Measurements from ENCODE around the gene PTPRG. TPM values are rescaled to one million over a fixed set of nuclear protein-coding genes. Genes with fewer than 3 reads are reported as not detected.

PTPRG gene
- total RNA-seq, 2 experiments from 2014 or later = 0.03 to 0.05 TPM

GRCh38 chr3:61944726-61945125 lies 383.4 kb downstream of the PTPRG start:
- no peaks in the 10 kb centered on the region for H3K27me3 ChIP-seq (ENCODE audit: control insufficient read depth in 1 of 2, insufficient read depth in 2 of 2, low read length in 2 of 2)
- peaks cover 0 to 5% of the 10 kb centered on the region in 2 experiments for H3K9me3 ChIP-seq (ENCODE audit: control insufficient read depth in 1 of 2, insufficient read depth in 1 of 2, low read length in 2 of 2)
- Mint-ChIP-seq H3K4me1 (ENCODE audit: low read depth) (no peaks in the 10 kb centered on the region), H3K27me3 (peaks cover 3% of the 10 kb centered on the region), H3K9me3 (peaks cover 3% of the 10 kb centered on the region), H3K4me3 (no peak overlapping the region), H3K27ac (no peak overlapping the region), H3K36me3 (ENCODE audit: low read depth) (no peaks in the 10 kb centered on the region)
- ChIA-PET POLR2A (no interaction called here), CTCF (no interaction called here)
- DNase-seq (no peak), ATAC-seq (ENCODE audit: poor library complexity) (no peak)
- no peaks in the 10 kb centered on the region for H3K36me3 ChIP-seq (ENCODE audit: insufficient read depth, low read length)
- no peak for TF ChIP-seq CTCF (IDR thresholded peaks at IDR 0.05)
- H3K27ac ChIP-seq (ENCODE audit: low read depth in 1 of 2, low read length in 2 of 2) = no peak overlapping the region
- no peaks in the 10 kb centered on the region for H3K4me1 ChIP-seq (ENCODE audit: insufficient read depth, low read length)
- H3K4me3 ChIP-seq (ENCODE audit: low read length) = no peak overlapping the region
- intact Hi-C loops (cut with DNase I, micrococcal nuclease) = no loop called here

- ATAC-seq (ENCODE audit: poor library complexity) (no peak), DNase-seq (no peak)
- ChIA-PET POLR2A (no interaction called here), CTCF (interaction anchor here (1.3 kb wide), 1 partner anchor 13 kb away, joined by 3 read pairs; no protein-coding TSS in a partner anchor)
- no peaks in the 10 kb centered on the region for H3K4me1 Mint-ChIP-seq (ENCODE audit: low read depth)
- peaks cover 0 to 5% of the 10 kb centered on the region in 2 experiments for H3K9me3 ChIP-seq (ENCODE audit: control insufficient read depth in 1 of 2, insufficient read depth in 1 of 2, low read length in 2 of 2)
- H3K4me1 ChIP-seq (ENCODE audit: insufficient read depth, low read length) = no peaks in the 10 kb centered on the region
- H3K4me3 ChIP-seq (ENCODE audit: low read length) = no peak overlapping the region
- H3K4me3 Mint-ChIP-seq = no peak overlapping the region
- no peaks in the 10 kb centered on the region for H3K27me3 ChIP-seq (ENCODE audit: control insufficient read depth in 1 of 2, insufficient read depth in 2 of 2, low read length in 2 of 2)
- H3K27me3 Mint-ChIP-seq = peaks cover 3% of the 10 kb centered on the region
- no peaks in the 10 kb centered on the region for H3K36me3 Mint-ChIP-seq (ENCODE audit: low read depth)
- H3K27ac ChIP-seq (ENCODE audit: low read depth in 1 of 2, low read length in 2 of 2) = no peak overlapping the region
- intact Hi-C loops (cut with DNase I, micrococcal nuclease) = no loop called here
- H3K9me3 Mint-ChIP-seq = peaks cover 3% of the 10 kb centered on the region
- H3K27ac Mint-ChIP-seq = no peak overlapping the region
- TF ChIP-seq CTCF (IDR thresholded peaks at IDR 0.05) = no peak
- no peaks in the 10 kb centered on the region for H3K36me3 ChIP-seq (ENCODE audit: insufficient read depth, low read length)
Observed at GRCh38 chr3:61945657-61946056, 384.3 kb downstream of the PTPRG start.

- DNase-seq (no peak), ATAC-seq (ENCODE audit: poor library complexity) (no peak)
Observed at GRCh38 chr3:61946570-61947324, 385.4 kb downstream of the PTPRG start.

More at GRCh38 chr3:61946570-61947324, 385.4 kb downstream of the PTPRG start:
- no peaks in the 10 kb centered on the region for H3K36me3 ChIP-seq (ENCODE audit: insufficient read depth, low read length)
- no peak overlapping the region for H3K4me3 Mint-ChIP-seq
- H3K27me3 Mint-ChIP-seq = peaks cover 3% of the 10 kb centered on the region
- CTCF ChIA-PET = interaction anchor here (1.3 kb wide), 1 partner anchor 14 kb away, joined by 3 read pairs; no protein-coding TSS in a partner anchor
- no peak overlapping the region for H3K27ac Mint-ChIP-seq
- POLR2A ChIA-PET = no interaction called here
- no peaks in the 10 kb centered on the region for H3K9me3 ChIP-seq (ENCODE audit: control insufficient read depth in 1 of 2, insufficient read depth in 1 of 2, low read length in 2 of 2)
- intact Hi-C loops (cut with DNase I, micrococcal nuclease) = no loop called here
- peaks cover 0 to 5% of the 10 kb centered on the region in 2 experiments for H3K27me3 ChIP-seq (ENCODE audit: control insufficient read depth in 1 of 2, insufficient read depth in 2 of 2, low read length in 2 of 2)
- H3K4me1 Mint-ChIP-seq (ENCODE audit: low read depth) = no peaks in the 10 kb centered on the region
- TF ChIP-seq CTCF (IDR thresholded peaks at IDR 0.05) = no peak
- H3K4me3 ChIP-seq (ENCODE audit: low read length) = no peak overlapping the region
- H3K9me3 Mint-ChIP-seq = peaks cover 3% of the 10 kb centered on the region
- no peak overlapping the region for H3K27ac ChIP-seq (ENCODE audit: low read depth in 1 of 2, low read length in 2 of 2)
- H3K4me1 ChIP-seq (ENCODE audit: insufficient read depth, low read length) = no peaks in the 10 kb centered on the region
- no peaks in the 10 kb centered on the region for H3K36me3 Mint-ChIP-seq (ENCODE audit: low read depth)

Data from CD4-positive, alpha-beta T cell (primary cell).